HepG2 (cell line): ENCODE measurements around the gene ARFGAP3. TPM values are rescaled to one million over a fixed set of nuclear protein-coding genes. Genes with fewer than 3 reads are reported as not detected.
A peak's percentile ranks its signal among the peaks of the same experiment; 100 is the strongest.

ENCODE experiments used
- ATAC-seq: fragments of 200-7000 bp; cut with Tn5 transposase; 3 replicates; pipeline ENCODE4 v1.9.1; 2020; ENCODE audit warnings: mild to moderate bottlenecking, moderate library complexity
- BruUV-seq: library from RNA; stranded (reverse); fragments of 400-500 nt; replicated peaks from 2 replicates; lab custom pipeline; 2021; lab: Mats Ljungman, UMichigan
- CTCF ChIA-PET: fragments of 300-600 bp; formaldehyde crosslinking; extraction: SDS; loops from one replicate; lab custom pipeline; 2021; ENCODE audit warnings: low total read pairs, inconsistent platforms, low intra/inter-chr PET ratio; lab: Yijun Ruan, JAX
- POLR2A ChIA-PET: fragments of 350-600 bp; sonication (Branson Sonifier 250); formaldehyde crosslinking; loops from one replicate; lab custom pipeline; 2020; ENCODE audit warnings: antibody characterized with exemption, inconsistent platforms; lab: Yijun Ruan, JAX
- DNase-seq: peaks from one replicate; pipeline ENCODE4 v3.0.0-alpha.2; 2015; ENCODE audit warnings: low spot score
- FAIRE-seq: peaks from 3 replicates; lab custom pipeline; 2011; peaks lifted over from hg19 to GRCh38; lab: Jason Lieb, UNC
- H2AFZ ChIP-seq: one replicate; pipeline ENCODE4 v1.6.1; 2011; ENCODE audit warnings: low read length, inconsistent platforms
- H3K27ac ChIP-seq: fragments of 300-600 bp; 3 replicates; pipeline ENCODE4 v1.8.0; 2011; ENCODE audit warnings: mixed run types, mild to moderate bottlenecking, mixed read lengths, low read length, inconsistent platforms; ENCODE audit not compliant: insufficient read depth; ENCODE audit errors: extremely low read length
- H3K27me3 ChIP-seq, 2 experiments: fragments of 200-600 bp in 1 of 2; 2 replicates in 1 of 2; 3 replicates in 1 of 2; pipeline versions ENCODE4 v1.6.0 to v1.8.0; 2011; ENCODE audit warnings: low read length in 2 of 2, mild to moderate bottlenecking in 2 of 2, moderate library complexity in 2 of 2, inconsistent platforms in 1 of 2; ENCODE audit not compliant: insufficient read depth in 2 of 2, control insufficient read depth in 1 of 2
- H3K36me3 ChIP-seq, 2 experiments: fragments of 200-600 bp in 1 of 2; replicated peaks in 1 of 2; 2 replicates in 1 of 2; 3 replicates in 1 of 2; pipeline versions ENCODE4 v1.5.1 to v1.8.0; 2011; ENCODE audit warnings: low read length in 2 of 2, inconsistent platforms in 1 of 2; ENCODE audit not compliant: insufficient read depth in 2 of 2, control insufficient read depth in 1 of 2
- H3K4me1 ChIP-seq: 2 replicates; pipeline ENCODE4 v1.5.1; 2012; ENCODE audit warnings: low read length, inconsistent platforms; ENCODE audit not compliant: insufficient read depth
- H3K4me2 ChIP-seq: 2 replicates; pipeline ENCODE4 v1.6.0; 2011; ENCODE audit warnings: low read depth, low read length, inconsistent platforms
- H3K4me3 ChIP-seq, 3 experiments: fragments of 200-600 bp in 1 of 3; sonication (generic), shearing (Covaris generic) in 1 of 3; replicated peaks in 1 of 3; 2 replicates each; pipeline ENCODE4 v1.5.1; 2011 to 2016; ENCODE audit warnings: low read length in 3 of 3, inconsistent platforms in 2 of 3, low read depth in 2 of 3, mild to moderate bottlenecking in 2 of 3, control low read depth in 1 of 3, mixed read lengths in 1 of 3; ENCODE audit not compliant: insufficient read depth in 1 of 3
- H3K79me2 ChIP-seq: one replicate; pipeline ENCODE4 v1.6.1; 2011; ENCODE audit warnings: low read length, inconsistent platforms; ENCODE audit not compliant: insufficient read depth
- H3K9ac ChIP-seq: 2 replicates; pipeline ENCODE4 v1.6.0; 2011; ENCODE audit warnings: mild to moderate bottlenecking, low read depth, low read length, inconsistent platforms; ENCODE audit not compliant: insufficient read depth
- H3K9me3 ChIP-seq: 2 replicates; pipeline ENCODE4 v1.5.1; 2012; ENCODE audit warnings: mild to moderate bottlenecking, low read length
- H4K20me1 ChIP-seq: 2 replicates; pipeline ENCODE4 v1.6.0; 2011; ENCODE audit warnings: inconsistent platforms, mild to moderate bottlenecking, low read length, moderate library complexity; ENCODE audit not compliant: insufficient read depth
- HMGA1 ChIP-seq: sonication (generic); formaldehyde crosslinking; conservative IDR thresholded peaks from 2 replicates; pipeline ENCODE4 v1.4.0; 2020; ENCODE audit warnings: missing genetic modification reagents
- HNF4A ChIP-seq: sonication (generic); formaldehyde crosslinking; IDR thresholded peaks from 2 replicates; pipeline ENCODE4 v1.4.0; 2020; ENCODE audit warnings: missing genetic modification reagents
- IRF1 ChIP-seq: sonication (generic); formaldehyde crosslinking; IDR thresholded peaks from 2 replicates; pipeline ENCODE4 v1.4.0; 2020; ENCODE audit warnings: low read depth, mild to moderate bottlenecking, missing genetic modification reagents
- KDM6A ChIP-seq: IDR thresholded peaks from 2 replicates; pipeline ENCODE4 v1.6.1; 2016; ENCODE audit warnings: low read depth
- KLF12 ChIP-seq: sonication (generic); formaldehyde crosslinking; IDR thresholded peaks from 2 replicates; pipeline ENCODE4 v1.4.0; 2020; ENCODE audit warnings: missing genetic modification reagents, borderline replicate concordance
- KLF16 ChIP-seq, 2 experiments: sonication (generic) in 1 of 2; formaldehyde crosslinking in 1 of 2; IDR thresholded peaks; 2 replicates each; pipeline versions ENCODE4 v1.6.1 to v1.8.0; 2016 to 2023; ENCODE audit warnings: missing genetic modification reagents in 2 of 2, missing compliant biosample characterization in 1 of 2
- MAX ChIP-seq: IDR thresholded peaks from 2 replicates; pipeline ENCODE4 v1.6.1; 2012; ENCODE audit warnings: inconsistent platforms
- MYPOP ChIP-seq: sonication (generic); formaldehyde crosslinking; IDR thresholded peaks from 2 replicates; pipeline ENCODE4 v1.8.1; 2023; ENCODE audit warnings: mild to moderate bottlenecking, moderate library complexity, missing genetic modification reagents
- NCOA1 ChIP-seq: sonication (generic); formaldehyde crosslinking; IDR thresholded peaks from 2 replicates; pipeline ENCODE4 v1.9.0; 2021; ENCODE audit warnings: missing genetic modification reagents
- ONECUT2 ChIP-seq: sonication (generic); formaldehyde crosslinking; IDR thresholded peaks from 2 replicates; pipeline ENCODE4 v1.4.0; 2020; ENCODE audit warnings: missing genetic modification reagents
- RAD21 ChIP-seq: fragments of 450-650 bp; formaldehyde crosslinking; IDR thresholded peaks from 2 replicates; pipeline ENCODE4 v1.5.0; 2020; ENCODE audit warnings: mild to moderate bottlenecking
- THAP11 ChIP-seq: IDR thresholded peaks from 2 replicates; pipeline ENCODE4 v1.6.1; 2016; ENCODE audit warnings: missing biosample characterization, missing genetic modification reagents
- XRCC5 ChIP-seq: fragments of 200-400 bp; formaldehyde crosslinking; optimal IDR thresholded peaks from 2 replicates; pipeline ENCODE3; 2017; ENCODE audit warnings: mild to moderate bottlenecking, low read length
- ZNF34 ChIP-seq: sonication (generic); formaldehyde crosslinking; IDR thresholded peaks from 2 replicates; pipeline ENCODE4 v1.4.0; 2020; ENCODE audit warnings: mild to moderate bottlenecking, missing genetic modification reagents, borderline replicate concordance
- ZNF496 ChIP-seq: sonication (generic); formaldehyde crosslinking; IDR thresholded peaks from 2 replicates; pipeline ENCODE4 v1.8.1; 2023; ENCODE audit warnings: mild to moderate bottlenecking, moderate library complexity, missing genetic modification reagents; ENCODE audit not compliant: insufficient replicate concordance
- ZNF510 ChIP-seq: sonication (generic); formaldehyde crosslinking; IDR thresholded peaks from 2 replicates; pipeline ENCODE4 v1.4.0; 2020; ENCODE audit warnings: low read depth, mild to moderate bottlenecking, missing genetic modification reagents
- ZNF7 ChIP-seq: IDR thresholded peaks from 2 replicates; pipeline ENCODE4 v1.6.1; 2016; ENCODE audit warnings: missing biosample characterization, missing genetic modification reagents
- ZNF737 ChIP-seq: sonication (generic); formaldehyde crosslinking; IDR thresholded peaks from 2 replicates; pipeline ENCODE4 v1.5.0; 2020; ENCODE audit warnings: missing genetic modification reagents, mild to moderate bottlenecking, borderline replicate concordance
- ZNF839 ChIP-seq: sonication (generic); formaldehyde crosslinking; IDR thresholded peaks from 2 replicates; pipeline ENCODE4 v1.4.0; 2020; ENCODE audit warnings: missing genetic modification reagents, mild to moderate bottlenecking, borderline replicate concordance
- WGBS: methylation state at CpG from one replicate; pipeline ENCODE4 v1.1.6; 2017; ENCODE audit warnings: low lambda C conversion rate; 5-methylcytosine and 5-hydroxymethylcytosine counted together
- in situ Hi-C: cut with HindIII; loops from 2 replicates; pipeline ENCODE4 v1.10.0; 2017; ENCODE audit warnings: low pct_unique_long_range_greater_than_20kb; ENCODE audit not compliant: extremely low pct_ligation_motif_present
- intact Hi-C: fragments of 100-400 bp; cut with micrococcal nuclease; formaldehyde crosslinking; loops from one replicate; pipeline ENCODE4 v1.10.0; 2022; ENCODE audit not compliant: unreplicated experiment
- polyA plus RNA-seq, 8 experiments: library from polyadenylated mRNA; depleted of rRNA in 3 of 8; stranded (reverse) in 7 of 8; unstranded in 1 of 8; fragments of >200 nt; fragmentation: Illumina TruSeq in 4 of 8; extraction: Trizol in 4 of 8; gene quantifications; 2 replicates each; pipeline versions ENCODE4 v1.2.1 to v1.2.3, GENCODE V29; 2011 to 2016; ENCODE audit warnings: low read depth in 4 of 8, missing spikeins in 1 of 8, mixed read lengths in 1 of 8; ENCODE audit not compliant: insufficient read depth in 1 of 8
- total RNA-seq, 5 experiments: library from RNA; depleted of rRNA; stranded (reverse); fragments of >200 nt; fragmentation: Illumina TruSeq; extraction: Trizol; gene quantifications; 2 replicates each; pipeline ENCODE4 v1.2.3, GENCODE V29; 2016; ENCODE audit warnings: low read depth in 1 of 5
- TF ChIP-seq, protein P1 (sequence below): sonication (generic); formaldehyde crosslinking; IDR thresholded peaks from 2 replicates; pipeline ENCODE4 v1.8.0; 2023; ENCODE audit warnings: mild to moderate bottlenecking, missing genetic modification reagents
- TF ChIP-seq, protein P2 (sequence below): sonication (generic); formaldehyde crosslinking; IDR thresholded peaks from 2 replicates; pipeline ENCODE4 v1.4.0; 2020; ENCODE audit warnings: low read depth, mild to moderate bottlenecking, missing genetic modification reagents

Gene ARFGAP3
- total and polyA plus RNA-seq, 2 of the 13 experiments (the other 11 are each of a cell fraction or from before 2014, with no cell fraction given): 41.7 to 61.6 TPM

GRCh38 chr22:42848941-42849550, 8.0 kb downstream of the ARFGAP3 start (continued):
- TF ChIP-seq IRF1: no peak
- TF ChIP-seq THAP11: no peak
- no peak for TF ChIP-seq ONECUT2
- no peak for TF ChIP-seq KDM6A (CRISPR knock-in tag)
- TF ChIP-seq MYPOP (CRISPR knock-in tag): no peak
- TF ChIP-seq ZNF7 (CRISPR knock-in tag): no peak

GRCh38 chr22:42847110-42847509, 10.0 kb downstream of the ARFGAP3 start:
- Histone ChIP-seq H3K9me3 (no peaks in the 10 kb centered on the region), H2AFZ (no peak overlapping the region), H3K4me2 (no peak overlapping the region), H4K20me1 (peaks cover 12% of the 10 kb centered on the region), H3K27me3 (no peaks in the 10 kb centered on the region), H3K9ac (no peak overlapping the region), H3K27ac (no peak overlapping the region), H3K79me2 (peaks cover 36% of the 10 kb centered on the region), H3K36me3 (peaks cover 6 to 43% of the 10 kb centered on the region in 2 experiments; a peak in 4 of 5 replicates), H3K4me3 (no peak overlapping the region), H3K4me1 (peaks cover 10% of the 10 kb centered on the region)
- intact Hi-C loops (no loop called here), in situ Hi-C loops (no loop called here)
- CTCF ChIA-PET: no interaction called here
- no TSS peak for BruUV-seq
- POLR2A ChIA-PET: no interaction called here
- ATAC-seq: no peak
- no peak for DNase-seq
- FAIRE-seq: peak; percentile 21
- whole genome bisulfite sequencing: 74% methylated on average over 3 of the region's 3 CpGs
- no peak for TF ChIP-seq ZNF839
- TF ChIP-seq ZNF510: no peak
- TF ChIP-seq ZNF34: no peak
- no peak for TF ChIP-seq ZNF737 (CRISPR knock-in tag)
- TF ChIP-seq HNF4A: peak; percentile 21; the same call in 1 of the 2 replicates
- TF ChIP-seq, protein P1, sequence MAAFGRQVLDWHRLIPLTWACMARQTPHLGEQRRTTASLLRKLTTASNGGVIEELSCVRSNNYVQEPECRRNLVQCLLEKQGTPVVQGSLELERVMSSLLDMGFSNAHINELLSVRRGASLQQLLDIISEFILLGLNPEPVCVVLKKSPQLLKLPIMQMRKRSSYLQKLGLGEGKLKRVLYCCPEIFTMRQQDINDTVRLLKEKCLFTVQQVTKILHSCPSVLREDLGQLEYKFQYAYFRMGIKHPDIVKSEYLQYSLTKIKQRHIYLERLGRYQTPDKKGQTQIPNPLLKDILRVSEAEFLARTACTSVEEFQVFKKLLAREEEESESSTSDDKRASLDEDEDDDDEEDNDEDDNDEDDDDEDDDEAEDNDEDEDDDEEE (CRISPR knock-in tag): no peak
- no peak for TF ChIP-seq KLF16 (CRISPR knock-in tag; IDR thresholded peaks at IDR 0.05)
- no peak for TF ChIP-seq MAX
- TF ChIP-seq, protein P2, sequence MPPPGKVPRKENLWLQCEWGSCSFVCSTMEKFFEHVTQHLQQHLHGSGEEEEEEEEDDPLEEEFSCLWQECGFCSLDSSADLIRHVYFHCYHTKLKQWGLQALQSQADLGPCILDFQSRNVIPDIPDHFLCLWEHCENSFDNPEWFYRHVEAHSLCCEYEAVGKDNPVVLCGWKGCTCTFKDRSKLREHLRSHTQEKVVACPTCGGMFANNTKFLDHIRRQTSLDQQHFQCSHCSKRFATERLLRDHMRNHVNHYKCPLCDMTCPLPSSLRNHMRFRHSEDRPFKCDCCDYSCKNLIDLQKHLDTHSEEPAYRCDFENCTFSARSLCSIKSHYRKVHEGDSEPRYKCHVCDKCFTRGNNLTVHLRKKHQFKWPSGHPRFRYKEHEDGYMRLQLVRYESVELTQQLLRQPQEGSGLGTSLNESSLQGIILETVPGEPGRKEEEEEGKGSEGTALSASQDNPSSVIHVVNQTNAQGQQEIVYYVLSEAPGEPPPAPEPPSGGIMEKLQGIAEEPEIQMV (CRISPR knock-in tag): no peak
- TF ChIP-seq KLF12: no peak
- no peak for TF ChIP-seq NCOA1 (CRISPR knock-in tag)
- no peak for TF ChIP-seq ZNF496 (CRISPR knock-in tag)
- no peak for TF ChIP-seq RAD21
- TF ChIP-seq HMGA1 (CRISPR knock-in tag): no peak
- no peak for TF ChIP-seq XRCC5
